Tongue (tissue), 2 donors: ENCODE results near the gene SPATA46. TPM values are rescaled to one million over a fixed set of nuclear protein-coding genes. Genes with fewer than 3 reads are reported as not detected.
"Not testable (repeated sequence)": the region's sequence is repeated elsewhere in the genome, so short reads cannot be mapped to it uniquely, and the experiment has no call there.

Experiments used
- DNase-seq: peaks from one replicate; pipeline ENCODE4 v3.0.0-alpha.2; 2015
- total RNA-seq: library from RNA; depleted of rRNA; stranded (reverse); fragments of >200 nt; gene quantifications from one replicate; pipeline ENCODE4 v1.2.3, GENCODE V29; 2014

Gene SPATA46, protein sequence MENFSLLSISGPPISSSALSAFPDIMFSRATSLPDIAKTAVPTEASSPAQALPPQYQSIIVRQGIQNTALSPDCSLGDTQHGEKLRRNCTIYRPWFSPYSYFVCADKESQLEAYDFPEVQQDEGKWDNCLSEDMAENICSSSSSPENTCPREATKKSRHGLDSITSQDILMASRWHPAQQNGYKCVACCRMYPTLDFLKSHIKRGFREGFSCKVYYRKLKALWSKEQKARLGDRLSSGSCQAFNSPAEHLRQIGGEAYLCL
- total RNA-seq: not detected

- no peak for DNase-seq
These were observed at the start of gene SPATA46 for GRCh38 chr1:162376691-162377090. SPATA46 (minus strand) TSS chr1:162376854; CDS start chr1:162376790, 64 bp downstream.

DNA sequence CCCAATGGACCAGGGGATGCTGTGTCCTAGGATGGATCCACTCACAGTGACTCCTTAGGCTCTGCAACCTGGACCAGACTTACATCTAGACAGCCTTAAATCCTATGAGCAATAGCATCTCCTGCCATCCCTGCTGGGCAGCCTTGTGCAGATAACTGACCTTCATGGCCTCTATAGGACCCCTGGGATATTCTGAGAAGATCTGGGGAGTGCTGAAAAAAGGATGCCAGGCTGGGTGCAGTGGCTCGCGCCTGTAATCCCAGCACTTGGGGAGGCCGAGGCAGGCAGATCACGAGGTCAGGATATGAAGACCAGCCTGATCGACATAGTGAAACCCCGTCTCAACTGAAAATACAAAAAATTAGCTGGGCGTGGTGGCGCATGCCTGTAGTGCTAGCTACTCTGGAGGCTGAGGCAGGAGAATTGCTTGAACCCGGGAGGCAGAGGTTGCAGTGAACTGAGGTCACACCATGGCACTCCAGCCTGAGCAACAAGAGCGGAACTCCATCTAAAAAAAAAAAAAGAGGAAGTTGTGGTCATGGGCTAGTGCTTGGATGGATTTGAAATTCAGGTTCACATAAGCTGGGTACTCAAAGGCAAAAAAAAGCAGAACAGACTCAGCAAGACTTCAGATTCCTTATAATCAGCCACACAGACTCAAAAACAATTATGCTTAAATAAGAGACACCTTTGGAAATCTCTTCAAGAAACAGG is 46.2 kb upstream of the SPATA46 start:
- no peak for DNase-seq

GRCh38 chr1:162421258-162422164 is 44.9 kb upstream of the SPATA46 start:
- DNase-seq: no peak

DNA sequence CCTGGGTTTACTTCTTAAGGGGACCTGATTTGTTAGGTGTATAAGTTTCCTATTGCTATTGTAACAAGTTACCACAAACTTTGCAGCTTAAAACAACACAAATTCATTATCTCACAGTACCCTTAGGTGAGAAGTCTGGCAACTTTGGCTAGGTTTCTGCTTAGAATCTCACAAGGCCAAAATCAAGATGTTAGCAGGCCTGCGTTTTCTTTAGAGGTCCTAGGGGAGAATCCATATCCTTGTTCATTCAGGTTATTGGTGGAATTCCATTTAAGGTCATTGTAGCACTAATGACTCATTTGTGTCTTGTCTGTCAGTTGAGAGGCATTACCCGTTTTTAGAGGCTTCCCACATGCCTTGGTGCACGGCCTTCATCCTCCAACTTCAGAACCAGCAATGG is 43.5 kb upstream of the SPATA46 start:
- no peak for DNase-seq

DNA sequence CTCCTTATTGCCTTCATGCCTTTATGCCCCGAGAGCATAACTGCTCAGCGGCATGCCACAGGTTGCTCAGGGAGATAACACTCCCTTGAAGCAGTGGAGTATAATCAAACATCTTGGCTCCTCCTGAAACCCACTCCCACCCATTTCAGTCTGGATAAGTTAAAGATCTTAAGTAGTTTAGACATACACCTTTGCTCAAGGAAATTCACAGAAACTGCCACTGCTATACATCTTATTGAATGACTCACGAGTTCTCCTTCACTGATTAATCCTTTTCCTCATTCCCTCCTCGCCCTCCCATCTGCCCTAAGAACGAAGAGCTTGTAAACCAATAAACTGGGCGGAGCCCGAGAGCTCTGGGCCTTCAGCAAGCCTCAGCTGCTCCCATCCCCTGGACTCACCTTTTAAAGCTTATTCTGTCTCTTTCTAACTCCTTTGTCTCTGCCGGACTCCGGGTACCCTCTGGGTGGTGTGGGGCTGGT is 42.8 kb upstream of the SPATA46 start:
- DNase-seq: not testable (repeated sequence)

DNA sequence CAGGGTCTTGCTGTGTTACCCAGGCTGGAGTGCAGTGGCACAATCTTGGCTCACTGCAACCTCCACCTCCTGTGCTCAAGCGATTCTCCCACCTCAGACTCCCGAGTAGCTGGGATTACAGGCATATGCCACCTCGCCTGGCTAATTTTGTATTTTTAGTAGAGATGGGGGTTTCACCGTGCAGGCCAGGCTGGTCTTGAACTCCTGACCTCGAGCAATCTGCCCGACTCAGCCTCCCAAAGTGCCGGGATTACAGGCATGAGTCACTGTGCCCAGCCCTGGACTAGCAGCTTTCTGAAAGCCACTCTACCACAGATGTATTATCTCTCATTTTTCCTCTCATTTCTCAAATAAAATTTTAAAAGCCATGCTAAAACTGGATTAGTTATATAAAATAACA is 41.9 kb upstream of the SPATA46 start:
- DNase-seq: not testable (repeated sequence)

- DNase-seq: no peak
These were observed 41.0 kb upstream of the SPATA46 start for GRCh38 chr1:162417650-162418049.

- no peak for DNase-seq
These were observed 40.3 kb upstream of the SPATA46 start for GRCh38 chr1:162416909-162417308.

DNA sequence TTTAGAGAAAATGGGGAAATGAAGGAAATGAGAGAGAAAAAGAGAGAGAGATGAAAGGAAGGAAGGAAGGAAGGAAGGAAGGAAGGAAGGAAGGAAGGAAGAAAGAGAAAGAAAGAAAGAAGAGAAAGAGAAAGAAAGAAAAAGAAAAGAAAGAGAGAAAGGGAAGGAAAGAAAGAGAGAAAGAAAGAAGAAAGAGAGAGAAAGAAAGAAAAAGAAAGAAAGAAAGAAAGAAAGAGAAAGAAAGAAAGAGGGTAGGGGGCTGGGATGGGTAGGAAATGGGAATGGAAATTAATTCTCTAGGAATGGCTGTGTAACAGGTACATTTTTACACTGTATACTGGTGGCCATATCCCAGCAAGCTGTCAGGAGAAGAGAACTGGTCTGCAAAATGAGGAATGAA is 39.6 kb upstream of the SPATA46 start:
- no peak for DNase-seq

DNA sequence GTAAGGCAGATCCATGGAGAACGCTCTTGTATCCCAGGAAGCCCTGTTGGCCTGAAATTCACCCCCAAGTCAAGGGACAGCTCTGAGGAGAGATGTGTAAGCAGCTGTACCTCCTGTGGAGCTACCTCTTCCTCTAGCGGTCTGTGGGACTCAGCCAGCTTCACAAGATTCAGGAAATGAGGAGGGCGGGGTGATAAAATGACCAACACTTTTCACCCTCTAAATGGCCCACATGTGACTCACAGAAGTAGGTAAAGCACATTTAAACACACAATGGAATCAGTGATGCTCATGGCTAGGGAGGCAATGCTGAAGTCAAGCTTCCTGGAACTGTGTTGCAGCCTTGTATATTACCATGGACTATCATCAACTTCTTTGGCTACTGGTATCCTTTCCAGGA is 35.3 kb upstream of the SPATA46 start, which contains the start of gene SH2D1B:
SH2D1B (minus strand) TSS at position 135 of the 400 bp plus-strand sequence; CDS start at position 15, 120 bp downstream.
- DNase-seq: no peak

GRCh38 chr1:162407539-162407938 is 30.9 kb upstream of the SPATA46 start:
- no peak for DNase-seq

DNA sequence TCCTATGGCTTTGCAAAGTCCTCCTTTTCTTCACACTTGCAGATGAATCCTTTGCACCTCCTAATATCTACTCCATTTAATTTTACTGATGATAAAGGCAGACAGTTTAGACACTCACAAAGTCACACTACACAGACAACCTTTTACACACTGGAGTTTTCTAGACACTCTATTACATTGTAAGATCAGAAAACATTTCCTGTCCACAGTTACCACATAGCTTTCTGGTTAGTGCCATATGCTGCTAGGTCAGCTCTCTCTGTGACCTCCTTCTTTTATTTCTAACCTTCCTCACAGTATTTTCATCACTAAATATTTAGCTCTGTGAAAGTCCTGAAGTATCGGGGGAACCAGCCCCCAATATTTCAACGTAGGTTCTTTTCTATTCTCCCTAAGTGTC is 30.2 kb upstream of the SPATA46 start:
- no peak for DNase-seq

GRCh38 chr1:162405800-162406199 is 29.1 kb upstream of the SPATA46 start:
- no peak for DNase-seq

GRCh38 chr1:162404550-162405160 is 28.0 kb upstream of the SPATA46 start:
- no peak for DNase-seq

DNA sequence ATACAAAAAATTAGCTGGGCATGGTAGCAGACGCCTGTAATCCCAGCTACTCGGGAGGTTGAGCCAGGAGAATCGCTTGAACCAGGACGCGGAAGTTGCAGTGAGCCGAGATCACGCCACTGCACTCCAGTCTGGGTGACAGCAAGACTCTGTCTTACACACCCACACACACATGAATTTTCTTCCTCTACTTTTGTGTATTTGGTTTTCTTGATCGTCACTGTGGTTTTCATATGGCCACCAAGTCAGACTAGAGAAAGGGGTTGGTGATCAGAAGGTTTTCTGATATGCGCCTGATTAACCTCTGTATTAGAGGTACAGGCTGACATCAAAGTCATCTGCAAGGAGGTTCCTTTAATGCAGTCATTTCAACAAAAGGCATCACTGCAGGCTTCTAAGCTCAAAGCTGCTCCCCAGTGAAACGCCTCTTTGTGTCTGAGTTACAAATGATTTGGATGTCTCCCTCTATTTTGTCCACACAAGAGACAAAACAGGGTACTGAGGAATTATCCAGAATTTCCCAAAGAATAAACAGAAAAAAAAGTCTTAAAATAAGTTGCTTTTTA is 24.2 kb upstream of the SPATA46 start:
- DNase-seq: no peak

DNA sequence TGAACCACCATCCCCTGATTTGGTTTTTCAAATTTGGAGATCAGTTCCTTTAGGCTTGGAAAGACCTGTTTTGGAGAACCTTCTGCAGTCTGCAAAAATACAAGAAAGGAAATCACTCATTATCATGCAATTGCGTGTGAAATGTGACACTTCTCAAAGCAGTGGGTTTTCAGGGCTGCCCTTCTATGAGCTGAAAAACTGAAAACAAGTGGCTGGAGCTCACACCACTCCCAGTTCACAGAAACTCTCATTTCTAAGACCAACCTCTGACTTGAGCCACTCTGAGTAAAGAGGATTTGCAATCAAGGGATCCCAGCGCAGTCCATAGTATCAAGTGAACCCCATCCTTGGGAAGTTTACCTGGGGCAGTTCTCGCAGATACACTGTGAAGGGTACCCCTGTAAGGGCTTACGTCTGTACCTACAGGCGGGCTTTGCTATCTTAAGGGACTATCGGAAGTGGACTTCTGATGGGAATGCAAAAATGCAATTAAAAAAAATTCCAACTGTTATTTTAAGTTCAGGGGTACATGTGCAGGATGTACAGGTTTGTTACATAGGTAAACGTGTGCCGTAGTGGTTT is 22.4 kb upstream of the SPATA46 start:
- no peak for DNase-seq

DNA sequence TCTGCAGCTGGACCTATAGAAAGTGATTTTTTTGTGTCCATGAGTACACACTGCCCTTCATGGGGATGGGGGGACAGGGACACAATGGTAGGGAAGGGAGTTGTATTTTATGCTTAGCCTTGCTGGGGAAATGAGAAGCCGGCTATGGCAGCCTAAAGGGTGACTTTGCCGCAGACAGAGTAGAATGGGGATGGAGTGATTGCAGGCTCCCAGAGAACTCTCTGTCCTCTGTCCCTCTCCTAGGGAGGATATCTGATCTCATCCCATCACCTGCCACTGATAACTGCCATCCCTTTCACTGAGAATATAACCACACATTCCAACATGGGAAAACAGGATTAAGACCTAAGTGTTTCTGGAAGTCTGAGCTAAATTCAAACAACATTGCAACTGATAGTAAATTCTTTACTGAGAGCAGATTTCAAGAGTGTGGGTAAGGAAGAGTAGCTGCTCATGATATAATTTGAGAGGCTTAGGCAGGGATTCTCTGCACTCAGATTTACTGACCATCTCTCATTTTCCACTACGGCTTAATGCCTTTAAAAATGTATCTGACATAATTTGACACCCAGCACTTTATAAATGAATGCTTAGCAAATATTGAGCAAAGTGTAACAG is 21.4 kb upstream of the SPATA46 start:
- DNase-seq: no peak

- DNase-seq: no peak
These were observed 20.4 kb upstream of the SPATA46 start for GRCh38 chr1:162397039-162397448.

- no peak for DNase-seq
These were observed 19.7 kb upstream of the SPATA46 start for GRCh38 chr1:162396201-162396906.
